ENCODE measurements around the gene NUPR1.

- TF ChIP-seq CTCF (IDR thresholded peaks at IDR 0.05) (no peak), EZH2phosphoT487 (IDR thresholded peaks at IDR 0.05) (no peak), EZH2 (IDR thresholded peaks at IDR 0.05) (no peak)
Observed at GRCh38 chr16:28526201-28527099, 12.3 kb downstream of the NUPR1 start.
